ENCODE data around the gene ERN1. TPM values are rescaled to one million over a fixed set of nuclear protein-coding genes. Genes with fewer than 3 reads are reported as not detected.
"Not testable (repeated sequence)": the region's sequence is repeated elsewhere in the genome, so short reads cannot be mapped to it uniquely, and the experiment has no call there.

The ERN1 gene
- total RNA-seq, 1 donor from 2014 or later, result 91.0 TPM

DNA sequence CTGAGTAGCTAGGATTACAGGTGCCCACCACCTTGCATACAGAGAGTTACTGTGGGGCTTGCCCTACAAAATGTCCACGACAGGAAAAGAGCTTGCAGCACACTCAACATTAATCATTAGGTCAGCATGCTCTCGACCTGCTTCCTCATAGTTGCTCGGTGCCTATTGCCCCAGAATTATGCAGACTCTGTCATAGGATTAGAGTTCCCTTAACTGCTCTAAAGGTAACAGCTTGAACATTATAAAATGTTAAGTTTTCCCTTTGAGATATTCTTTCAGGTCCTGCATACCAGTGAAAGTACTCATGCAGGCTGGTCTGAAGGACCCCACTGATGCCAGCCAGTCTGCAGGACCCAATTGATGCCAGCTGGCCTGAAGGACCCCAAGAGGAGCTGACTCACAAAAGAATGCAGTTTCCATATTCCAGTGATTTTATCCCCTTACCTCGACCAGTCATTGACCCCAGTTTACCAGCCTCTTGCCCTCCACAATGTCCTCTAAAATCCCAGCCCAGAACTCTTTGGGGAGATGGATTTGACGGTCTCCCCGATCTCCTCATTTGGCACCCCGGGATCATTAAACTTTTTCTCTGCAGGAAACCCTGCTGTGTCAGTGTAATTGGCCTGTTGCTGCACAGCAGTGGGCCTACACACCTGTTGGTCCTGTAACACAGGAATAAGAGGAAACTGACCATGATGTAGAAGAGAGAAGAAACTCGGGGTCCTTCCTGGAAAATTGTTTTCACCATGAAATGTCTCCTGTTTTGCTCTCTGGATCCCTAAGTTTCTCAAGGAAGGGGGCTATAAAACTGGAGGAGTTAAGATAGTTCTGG is 120.2 kb downstream of the ERN1 start:
- Mint-ChIP-seq H3K4me3 (ENCODE audit: low read depth) (no peak overlapping the region), H3K9me3 (no peaks in the 10 kb centered on the region), H3K36me3 (ENCODE audit: low read depth) (peaks cover 41% of the 10 kb centered on the region), H3K4me1 (ENCODE audit: low read depth) (peaks cover 20% of the 10 kb centered on the region), H3K27ac (no peak overlapping the region), H3K27me3 (ENCODE audit: low read depth) (no peaks in the 10 kb centered on the region)
- no peak for DNase-seq (ENCODE audit: low spot score)
- intact Hi-C loops (cut with micrococcal nuclease), result no loop called here

DNA sequence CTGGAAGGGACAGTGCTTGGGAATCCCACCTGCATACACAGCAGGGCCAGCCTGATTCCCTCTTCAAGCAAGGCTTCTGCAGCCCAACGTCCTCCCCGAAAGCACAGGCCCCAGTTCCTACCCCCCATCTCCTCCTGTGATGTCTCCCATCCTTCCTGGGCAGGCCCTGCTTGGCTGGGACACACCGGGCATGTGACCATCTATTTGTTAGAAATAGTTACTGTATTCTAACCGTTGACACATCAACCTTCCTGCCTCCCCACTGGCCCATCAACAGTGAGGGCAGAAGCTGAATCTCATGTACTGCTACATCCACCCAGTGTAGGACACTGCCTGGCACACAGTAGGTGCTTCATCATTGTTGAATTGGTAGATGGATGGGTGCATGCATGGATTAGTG is 121.1 kb downstream of the ERN1 start:
- Mint-ChIP-seq H3K36me3 (ENCODE audit: low read depth) (peaks cover 50% of the 10 kb centered on the region), H3K9me3 (no peaks in the 10 kb centered on the region), H3K27me3 (ENCODE audit: low read depth) (no peaks in the 10 kb centered on the region), H3K4me1 (ENCODE audit: low read depth) (peaks cover 14% of the 10 kb centered on the region), H3K27ac (no peak overlapping the region), H3K4me3 (ENCODE audit: low read depth) (no peak overlapping the region)
- no peak for DNase-seq (ENCODE audit: low spot score)
- intact Hi-C loops (cut with micrococcal nuclease), result no loop called here

DNA sequence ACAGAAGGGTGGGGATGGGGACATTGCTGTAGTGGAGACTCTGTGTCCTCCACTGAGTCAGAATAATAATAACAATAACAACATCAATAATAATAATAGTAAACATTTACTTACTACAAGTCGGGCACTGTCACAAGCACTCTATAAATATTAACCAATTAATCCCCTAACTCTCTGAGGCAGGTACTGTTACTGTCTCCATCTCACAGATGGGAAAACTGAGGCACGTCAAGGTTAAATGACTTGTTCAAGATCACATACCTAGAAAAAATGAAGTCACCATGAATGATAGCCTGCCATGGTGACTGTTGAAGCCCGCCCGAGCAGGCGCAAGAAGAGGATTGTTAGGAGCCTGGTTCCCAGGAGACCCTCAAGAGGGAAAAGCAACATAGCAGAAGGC is 121.6 kb downstream of the ERN1 start:
- H3K4me3 Mint-ChIP-seq (ENCODE audit: low read depth), result no peak overlapping the region
- no peak overlapping the region for H3K27ac Mint-ChIP-seq
- H3K4me1 Mint-ChIP-seq (ENCODE audit: low read depth), result peaks cover 11% of the 10 kb centered on the region
- intact Hi-C loops (cut with micrococcal nuclease), result no loop called here
- DNase-seq (ENCODE audit: low spot score), result no peak
- H3K27me3 Mint-ChIP-seq (ENCODE audit: low read depth), result no peaks in the 10 kb centered on the region
- H3K9me3 Mint-ChIP-seq, result no peaks in the 10 kb centered on the region
- H3K36me3 Mint-ChIP-seq (ENCODE audit: low read depth), result peaks cover 53% of the 10 kb centered on the region

DNA sequence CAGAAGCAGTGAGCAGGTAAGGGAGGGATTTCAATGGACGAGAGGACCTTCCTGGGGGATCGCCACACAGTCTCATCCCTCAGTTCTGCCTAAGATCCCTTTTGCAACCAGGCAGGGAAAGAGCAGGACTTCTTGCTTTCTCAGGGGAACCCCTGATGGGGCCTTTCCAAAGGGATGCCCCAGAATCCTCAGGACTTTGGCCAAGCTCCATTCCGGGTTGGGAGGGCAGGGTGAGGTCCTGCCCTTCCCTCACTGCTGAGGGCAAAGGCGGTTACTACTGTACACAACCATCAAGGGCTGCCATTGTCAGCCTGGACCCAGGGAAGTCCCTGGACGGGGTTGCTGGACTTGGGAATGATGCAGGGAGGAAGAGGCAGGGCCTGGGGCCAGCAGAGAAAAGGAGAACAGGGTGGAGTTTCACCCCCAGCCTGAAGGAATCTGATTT is 122.1 kb downstream of the ERN1 start:
- Mint-ChIP-seq H3K27me3 (ENCODE audit: low read depth) (no peaks in the 10 kb centered on the region), H3K27ac (no peak overlapping the region), H3K4me1 (ENCODE audit: low read depth) (peaks cover 9% of the 10 kb centered on the region), H3K9me3 (no peaks in the 10 kb centered on the region), H3K36me3 (ENCODE audit: low read depth) (peaks cover 56% of the 10 kb centered on the region), H3K4me3 (ENCODE audit: low read depth) (no peak overlapping the region)
- no peak for DNase-seq (ENCODE audit: low spot score)
- intact Hi-C loops (cut with micrococcal nuclease), result no loop called here

DNA sequence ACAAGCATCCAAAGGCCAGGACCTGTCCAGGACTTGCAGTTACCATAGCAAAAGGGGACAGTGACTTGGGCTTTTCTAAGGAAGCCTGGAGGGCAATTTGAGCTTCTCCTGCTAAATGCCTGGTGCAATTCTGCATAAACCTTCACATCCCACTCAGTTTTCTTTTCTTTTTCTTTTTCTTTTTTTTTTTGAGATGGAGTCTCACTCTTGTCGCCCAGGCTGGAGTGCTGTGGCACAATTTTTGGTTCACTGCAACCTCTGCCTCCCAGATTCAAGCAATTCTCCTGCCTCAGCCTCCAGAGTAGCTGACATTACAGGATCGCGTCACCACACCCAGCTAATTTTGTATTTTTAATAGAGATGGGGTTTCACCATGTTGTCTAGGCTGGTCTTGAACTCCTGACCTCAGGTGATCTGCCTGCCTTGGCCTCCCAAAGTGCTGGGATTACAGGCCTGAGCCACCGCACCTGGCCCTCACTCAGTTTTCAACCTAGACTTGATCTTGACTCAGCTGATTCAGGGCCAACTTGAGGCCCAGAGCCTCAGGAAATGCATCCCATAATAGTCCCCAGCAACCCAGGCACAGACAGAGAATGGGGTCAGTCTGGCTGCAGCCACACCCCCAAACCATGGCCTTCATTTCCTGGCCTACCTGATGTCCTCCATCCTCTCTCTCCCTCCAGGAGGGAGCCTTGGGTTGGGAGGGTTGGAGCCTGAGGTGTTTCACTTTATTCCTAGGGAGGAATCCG is 122.7 kb downstream of the ERN1 start:
- H3K4me3 Mint-ChIP-seq (ENCODE audit: low read depth); H3K27ac Mint-ChIP-seq; DNase-seq (ENCODE audit: low spot score); H3K27me3 Mint-ChIP-seq (ENCODE audit: low read depth); intact Hi-C loops (cut with micrococcal nuclease); H3K9me3 Mint-ChIP-seq; H3K4me1 Mint-ChIP-seq (ENCODE audit: low read depth): not testable (repeated sequence)
- H3K36me3 Mint-ChIP-seq (ENCODE audit: low read depth), result peaks cover 56% of the 10 kb centered on the region

DNA sequence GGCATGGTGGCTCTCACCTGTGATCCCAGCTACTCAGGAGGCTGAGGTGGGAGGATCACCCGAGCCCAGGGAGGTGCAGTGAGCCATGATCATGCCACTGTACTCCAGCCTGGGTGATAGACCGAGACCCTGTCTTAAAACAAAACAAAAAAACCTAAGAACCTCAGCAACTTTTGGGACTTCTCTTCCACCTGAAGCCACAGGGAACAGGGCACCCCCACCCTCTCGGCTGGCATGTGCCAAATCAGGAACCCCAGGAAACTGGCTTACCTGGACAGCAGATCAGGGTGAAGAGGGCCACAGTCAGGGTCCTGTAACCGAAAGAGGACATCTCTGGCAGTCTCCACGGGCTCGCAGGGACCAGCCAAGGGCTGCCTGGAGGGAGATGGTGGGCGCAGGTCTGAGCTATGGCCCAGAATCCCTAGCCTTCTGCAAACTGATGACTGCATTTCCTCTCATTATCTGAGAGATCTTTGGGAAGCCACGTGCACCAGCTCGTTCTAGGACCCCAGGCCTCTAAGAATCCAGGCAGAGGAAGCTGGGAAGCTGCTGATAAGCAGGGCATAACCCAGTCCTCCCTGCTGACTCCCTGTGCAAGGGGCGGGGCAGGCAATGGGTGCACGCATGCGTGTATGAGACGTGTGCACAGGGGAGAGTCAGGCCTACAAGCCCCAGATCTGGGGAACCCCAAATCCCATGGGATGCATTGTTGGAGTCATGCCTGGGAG is 123.4 kb downstream of the ERN1 start:
- DNase-seq (ENCODE audit: low spot score), result no peak
- H3K4me1 Mint-ChIP-seq (ENCODE audit: low read depth), result peaks cover 7% of the 10 kb centered on the region
- no peak overlapping the region for H3K4me3 Mint-ChIP-seq (ENCODE audit: low read depth)
- H3K36me3 Mint-ChIP-seq (ENCODE audit: low read depth), result peaks cover 50% of the 10 kb centered on the region
- intact Hi-C loops (cut with micrococcal nuclease), result no loop called here
- H3K27me3 Mint-ChIP-seq (ENCODE audit: low read depth), result no peaks in the 10 kb centered on the region
- H3K27ac Mint-ChIP-seq, result no peak overlapping the region
- H3K9me3 Mint-ChIP-seq, result no peaks in the 10 kb centered on the region

DNA sequence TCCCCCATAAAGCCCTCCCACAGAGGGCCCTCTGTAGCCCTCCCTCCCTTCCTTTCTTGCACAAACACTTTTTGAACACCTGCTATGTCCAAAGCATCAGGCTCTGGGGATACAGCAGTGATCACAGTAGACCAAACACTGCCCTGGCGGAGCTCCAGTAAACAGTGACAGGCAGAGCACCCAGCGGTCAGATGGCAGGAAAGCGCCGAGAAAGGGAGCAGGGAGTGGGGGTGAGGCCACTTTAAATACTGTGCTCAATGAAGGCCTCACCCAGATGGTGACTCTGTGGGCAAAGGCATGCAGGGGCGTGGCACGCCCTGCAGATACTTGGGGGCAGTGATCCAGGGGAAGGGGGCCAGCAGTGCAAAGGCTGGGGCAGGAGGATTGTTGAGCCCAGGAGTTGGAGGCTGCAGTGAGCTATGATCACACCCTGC is 124.2 kb downstream of the ERN1 start:
- peaks cover 42% of the 10 kb centered on the region for H3K36me3 Mint-ChIP-seq (ENCODE audit: low read depth)
- H3K27ac Mint-ChIP-seq, result no peak overlapping the region
- intact Hi-C loops (cut with micrococcal nuclease), result no loop called here
- H3K9me3 Mint-ChIP-seq, result no peaks in the 10 kb centered on the region
- H3K27me3 Mint-ChIP-seq (ENCODE audit: low read depth), result no peaks in the 10 kb centered on the region
- peaks cover 7% of the 10 kb centered on the region for H3K4me1 Mint-ChIP-seq (ENCODE audit: low read depth)
- no peak overlapping the region for H3K4me3 Mint-ChIP-seq (ENCODE audit: low read depth)
- no peak for DNase-seq (ENCODE audit: low spot score)

DNA sequence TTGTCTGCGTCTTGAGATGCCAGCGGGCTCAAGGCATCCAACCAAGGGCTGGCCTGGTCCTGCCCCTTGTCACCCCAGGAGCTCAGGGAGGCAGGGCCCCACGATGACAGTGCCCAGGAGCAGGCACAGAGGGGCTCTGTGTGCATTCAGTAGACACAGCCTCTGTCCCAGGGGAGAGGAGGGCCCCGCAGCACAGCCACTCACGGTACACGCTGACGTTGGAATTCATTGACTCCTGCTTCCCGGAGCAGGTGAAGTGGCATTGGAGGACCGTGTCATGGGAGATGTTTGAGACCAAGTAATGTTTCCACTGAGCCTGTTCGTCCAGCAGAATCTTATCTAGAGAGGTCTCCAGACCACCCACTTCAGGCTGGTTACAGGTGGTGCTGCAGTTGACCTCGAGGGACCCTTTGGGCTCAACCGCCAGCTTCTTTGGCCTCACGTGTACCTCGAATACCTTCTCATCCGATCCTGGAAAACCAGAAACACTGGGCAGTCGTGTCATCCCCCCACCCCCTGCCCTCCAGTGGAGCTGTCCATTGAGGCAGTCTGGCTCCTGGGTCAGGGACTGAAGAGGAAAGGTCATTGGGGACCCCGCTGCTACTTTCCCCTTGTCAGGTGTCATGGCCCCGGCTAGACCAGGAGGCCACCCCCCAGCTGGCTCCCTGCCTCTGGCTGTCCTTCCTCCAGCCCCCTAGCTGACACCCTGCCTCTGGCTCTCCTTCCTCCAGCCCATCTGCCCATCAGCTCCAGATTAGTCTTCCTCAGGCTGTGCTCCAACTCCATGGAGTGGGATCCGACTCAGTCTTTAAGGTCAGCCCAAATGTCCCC is 124.8 kb downstream of the ERN1 start:
- Mint-ChIP-seq H3K36me3 (ENCODE audit: low read depth) (peaks cover 37% of the 10 kb centered on the region), H3K9me3 (no peaks in the 10 kb centered on the region), H3K4me1 (ENCODE audit: low read depth) (peaks cover 6% of the 10 kb centered on the region), H3K4me3 (ENCODE audit: low read depth) (no peak overlapping the region), H3K27me3 (ENCODE audit: low read depth) (no peaks in the 10 kb centered on the region), H3K27ac (no peak overlapping the region)
- no peak for DNase-seq (ENCODE audit: low spot score)
- intact Hi-C loops (cut with micrococcal nuclease), result no loop called here

DNA sequence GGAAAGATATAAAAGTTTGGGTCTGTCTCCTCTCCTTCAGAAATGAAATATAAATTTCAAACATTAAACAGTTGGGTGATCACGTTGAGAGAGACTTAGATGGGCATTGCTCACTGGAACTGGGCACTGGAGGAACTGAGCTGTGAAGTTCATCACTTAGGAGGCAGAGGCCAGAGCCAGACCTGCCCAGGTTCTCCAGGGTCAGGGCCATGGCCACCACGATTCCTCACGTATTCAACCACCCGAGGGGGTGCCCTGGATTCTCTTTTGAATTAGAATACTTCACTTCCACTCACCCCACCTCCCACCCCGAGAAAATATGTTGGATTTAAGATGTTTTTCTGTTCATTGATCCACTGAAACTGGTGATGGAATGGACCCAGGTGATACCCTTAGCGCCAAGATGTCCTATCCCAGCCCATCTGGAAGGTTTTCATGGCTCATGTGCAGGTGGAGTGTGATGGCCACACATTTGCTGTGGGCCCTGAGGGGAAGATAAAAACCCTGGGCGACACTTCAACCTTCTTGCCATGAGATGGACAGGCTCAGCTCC is 125.7 kb downstream of the ERN1 start:
- intact Hi-C loops (cut with micrococcal nuclease), result no loop called here
- Mint-ChIP-seq H3K9me3 (no peaks in the 10 kb centered on the region), H3K4me1 (ENCODE audit: low read depth) (peaks cover 7% of the 10 kb centered on the region), H3K36me3 (ENCODE audit: low read depth) (peaks cover 32% of the 10 kb centered on the region), H3K4me3 (ENCODE audit: low read depth) (no peak overlapping the region), H3K27ac (no peak overlapping the region), H3K27me3 (ENCODE audit: low read depth) (no peaks in the 10 kb centered on the region)
- DNase-seq (ENCODE audit: low spot score), result no peak

DNA sequence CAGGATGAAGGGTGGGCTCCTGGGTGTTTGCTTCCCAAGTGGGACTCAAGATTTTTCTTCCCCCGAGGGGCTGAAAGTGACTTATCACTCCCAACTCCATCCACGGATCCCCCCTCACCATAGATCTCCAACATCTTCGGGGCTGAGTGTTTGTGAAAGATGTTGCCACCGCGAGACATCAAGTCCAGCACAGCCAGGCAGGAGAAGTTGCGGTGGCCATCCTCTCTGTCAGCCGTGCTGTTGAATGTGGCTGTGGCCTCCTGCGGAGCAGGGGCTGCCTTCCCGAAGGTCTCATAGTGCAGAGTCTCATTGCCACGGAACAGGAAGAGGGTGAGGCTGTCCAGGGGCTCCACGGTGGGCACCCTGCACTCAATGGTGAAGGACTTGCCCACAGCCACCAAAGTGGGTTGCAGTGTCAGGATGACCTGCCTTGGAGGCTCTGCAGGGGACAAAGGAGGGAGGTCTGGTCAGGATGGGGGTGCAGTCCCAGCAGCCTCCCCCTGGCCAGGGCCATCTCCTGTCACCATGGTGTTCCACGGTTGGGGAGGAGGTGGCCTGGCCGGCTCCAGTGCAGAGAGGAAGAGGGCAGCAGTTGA is 126.3 kb downstream of the ERN1 start:
- peaks cover 13% of the 10 kb centered on the region for H3K4me1 Mint-ChIP-seq (ENCODE audit: low read depth)
- H3K4me3 Mint-ChIP-seq (ENCODE audit: low read depth), result no peak overlapping the region
- peaks cover 32% of the 10 kb centered on the region for H3K36me3 Mint-ChIP-seq (ENCODE audit: low read depth)
- no peak for DNase-seq (ENCODE audit: low spot score)
- H3K27me3 Mint-ChIP-seq (ENCODE audit: low read depth), result no peaks in the 10 kb centered on the region
- H3K27ac Mint-ChIP-seq, result no peak overlapping the region
- no peaks in the 10 kb centered on the region for H3K9me3 Mint-ChIP-seq
- intact Hi-C loops (cut with micrococcal nuclease), result no loop called here

DNA sequence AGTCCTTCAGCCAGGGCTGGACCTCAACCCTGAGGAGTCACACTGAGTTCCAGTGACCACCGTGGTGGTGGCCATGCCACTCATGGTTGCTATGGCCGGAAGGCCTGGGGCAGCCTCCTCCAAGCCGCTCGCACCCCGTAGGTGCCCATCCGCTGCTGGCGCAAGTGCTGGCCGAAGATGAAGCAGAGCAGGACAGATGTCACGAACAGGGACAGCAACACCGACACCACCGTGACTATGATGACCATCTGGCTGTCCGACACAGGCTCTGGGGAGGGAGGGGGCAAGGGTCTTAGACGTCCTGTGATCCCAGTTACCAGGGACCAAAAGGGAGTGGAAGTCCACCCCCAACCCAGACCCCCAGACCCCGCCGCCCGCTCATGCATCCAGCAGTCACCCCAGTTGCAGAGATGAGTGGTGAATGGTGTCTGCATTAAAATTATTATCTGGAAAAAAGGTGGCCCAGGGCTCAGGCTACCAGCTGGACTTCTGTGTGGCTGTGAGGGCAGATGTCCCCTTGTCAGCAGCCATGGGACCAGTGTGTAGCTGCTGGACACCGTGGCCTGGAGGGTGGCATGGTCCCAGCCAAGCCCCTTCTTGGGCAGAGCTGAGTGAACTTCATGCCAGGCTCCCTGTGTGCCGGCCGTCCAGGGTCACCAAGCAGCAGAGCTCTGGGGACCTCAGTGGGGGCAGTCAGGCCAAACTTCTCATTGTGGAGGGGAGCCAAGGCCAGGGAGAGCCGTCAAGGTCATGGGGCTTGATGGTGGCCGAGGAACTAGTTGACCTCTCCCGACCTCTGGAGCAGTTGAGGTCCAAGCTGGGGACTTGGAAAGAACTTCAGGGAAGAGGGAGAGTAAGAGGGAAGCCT is 127.1 kb downstream of the ERN1 start:
- H3K27ac Mint-ChIP-seq, result no peak overlapping the region
- intact Hi-C loops (cut with micrococcal nuclease), result no loop called here
- peaks cover under 1% of the 10 kb centered on the region for H3K27me3 Mint-ChIP-seq (ENCODE audit: low read depth)
- no peak overlapping the region for H3K4me3 Mint-ChIP-seq (ENCODE audit: low read depth)
- no peaks in the 10 kb centered on the region for H3K9me3 Mint-ChIP-seq
- DNase-seq (ENCODE audit: low spot score), result no peak
- H3K4me1 Mint-ChIP-seq (ENCODE audit: low read depth), result peaks cover 15% of the 10 kb centered on the region
- peaks cover 30% of the 10 kb centered on the region for H3K36me3 Mint-ChIP-seq (ENCODE audit: low read depth)

Measured in activated T-helper 2 cell treated with anti-CD3 and anti-CD28 coated beads, Interferon-gamma antibody, Interleukin-2, Interleukin-4, amounts not matched to agents 10 μg/mL and 5 μg/mL and 100 μg/mL, durations not matched to agents 14 hours and 24 hours and 36 hours (primary cell).